Naive thymus-derived CD4-positive, alpha-beta T cell (primary cell): Measurements from ENCODE around the gene GATA2. TPM values are rescaled to one million over a fixed set of nuclear protein-coding genes. Genes with fewer than 3 reads are reported as not detected.

Source experiments
- ATAC-seq: fragments of 150-1000 bp; cut with Tn5 transposase; 2 replicates; pipeline ENCODE4 v1.10.0; 2021; ENCODE audit warnings: mild to moderate bottlenecking, moderate library complexity
- CTCF ChIA-PET: fragments of 350-600 bp; sonication (Branson Sonifier 250); formaldehyde crosslinking; loops from one replicate; lab custom pipeline; 2021; ENCODE audit warnings: antibody characterized with exemption; lab: Charles Lee
- POLR2A ChIA-PET: fragments of 350-600 bp; sonication (Branson Sonifier 250); formaldehyde crosslinking; loops from one replicate; lab custom pipeline; 2021; ENCODE audit warnings: antibody characterized with exemption, inconsistent platforms; lab: Charles Lee
- DNase-seq, 9 donors: peaks; one replicate each; pipeline versions ENCODE4 v3.0.0 to v3.0.0-alpha.2; 2020 to 2022; ENCODE audit warnings: mixed read lengths in 1 of 9
- H3K27ac ChIP-seq: one replicate; pipeline ENCODE4 v1.7.0; 2013; ENCODE audit warnings: mild to moderate bottlenecking, low read depth, low read length, moderate library complexity
- H3K27me3 ChIP-seq, 2 donors: one replicate each; pipeline ENCODE4 v1.7.0; 2013; ENCODE audit warnings: low read length in 2 of 2, mild to moderate bottlenecking in 2 of 2, moderate library complexity in 2 of 2; ENCODE audit not compliant: control insufficient read depth in 2 of 2, insufficient read depth in 2 of 2
- H3K36me3 ChIP-seq, 3 experiments: 1 replicate in 2 of 3; 2 replicates in 1 of 3; pipeline ENCODE4 v1.7.0; 2013; ENCODE audit warnings: low read length in 3 of 3, mild to moderate bottlenecking in 3 of 3, moderate library complexity in 1 of 3; ENCODE audit not compliant: insufficient read depth in 3 of 3, control insufficient read depth in 2 of 3
- H3K4me1 ChIP-seq, 2 donors: one replicate each; pipeline ENCODE4 v1.7.0; 2013; ENCODE audit warnings: low read length in 2 of 2, mild to moderate bottlenecking in 2 of 2, moderate library complexity in 1 of 2; ENCODE audit not compliant: control insufficient read depth in 2 of 2, insufficient read depth in 2 of 2
- H3K4me3 ChIP-seq: 2 replicates; pipeline ENCODE4 v1.7.0; 2013; ENCODE audit warnings: mild to moderate bottlenecking, low read length
- H3K9me3 ChIP-seq, 3 experiments: 1 replicate in 2 of 3; 2 replicates in 1 of 3; pipeline ENCODE4 v1.7.0; 2013; ENCODE audit warnings: low read length in 3 of 3; ENCODE audit not compliant: control insufficient read depth in 2 of 3
- H3K27ac Mint-ChIP-seq, 9 donors: one replicate each; pipeline ENCODE4 v1.8.0; 2020 to 2022; ENCODE audit warnings: mixed read lengths in 9 of 9, mild to moderate bottlenecking in 8 of 9, moderate library complexity in 5 of 9, inconsistent platforms in 2 of 9
- H3K27me3 Mint-ChIP-seq, 5 donors: one replicate each; pipeline ENCODE4 v1.8.0; 2021 to 2022; ENCODE audit warnings: mixed read lengths in 5 of 5, mild to moderate bottlenecking in 1 of 5
- H3K36me3 Mint-ChIP-seq, 5 donors: one replicate each; pipeline ENCODE4 v1.8.0; 2020 to 2022; ENCODE audit warnings: mixed read lengths in 5 of 5, mild to moderate bottlenecking in 3 of 5, inconsistent platforms in 1 of 5
- H3K4me1 Mint-ChIP-seq, 7 donors: one replicate each; pipeline ENCODE4 v1.8.0; 2020 to 2022; ENCODE audit warnings: mixed read lengths in 7 of 7, mild to moderate bottlenecking in 3 of 7, inconsistent platforms in 1 of 7
- H3K4me3 Mint-ChIP-seq, 10 donors: one replicate each; pipeline ENCODE4 v1.8.0; 2020 to 2022; ENCODE audit warnings: mild to moderate bottlenecking in 10 of 10, mixed read lengths in 10 of 10, moderate library complexity in 6 of 10, inconsistent platforms in 2 of 10
- H3K9me3 Mint-ChIP-seq, 11 donors: one replicate each; pipeline ENCODE4 v1.8.0; 2020 to 2022; ENCODE audit warnings: mixed read lengths in 11 of 11, mild to moderate bottlenecking in 4 of 11, inconsistent platforms in 1 of 11, moderate library complexity in 1 of 11
- intact Hi-C, 2 donors: fragments of 100-400 bp; cut with micrococcal nuclease; formaldehyde crosslinking; loops; one replicate each; pipeline ENCODE4 v1.15.1; 2023
- polyA plus RNA-seq, 2 donors: library from polyadenylated mRNA; unstranded; fragments of 300-500 nt; fragmentation: Illumina TruSeq; gene quantifications; one replicate each; pipeline ENCODE4 v1.2.3, GENCODE V29; 2021
- total RNA-seq, 6 experiments: library from RNA in 5 of 6; stranded (reverse) in 5 of 6; gene quantifications; 1 replicate in 5 of 6; 2 replicates in 1 of 6; pipeline ENCODE4 v1.2.3 and lab custom pipeline; 2021 to 2026

GATA2 gene
- total and polyA plus RNA-seq, 7 experiments from 2014 or later = 0.30 to 70.9 (median 14.0) TPM; not detected in 4

GRCh38 chr3:128503164-128503651 lies 10.2 kb upstream of the GATA2 start:
- CTCF ChIA-PET = interaction anchor here (0.7 kb wide), 1 partner anchor 170 kb away, joined by 4 read pairs; no protein-coding TSS in a partner anchor
- H3K4me1 Mint-ChIP-seq = peaks cover 0 to 4% (median 0%) of the 10 kb centered on the region in 7 donors
- POLR2A ChIA-PET = no interaction called here

GRCh38 chr3:128502712-128503111 lies 9.7 kb upstream of the GATA2 start:
- ChIA-PET POLR2A (no interaction called here), CTCF (no interaction called here)
- Mint-ChIP-seq H3K4me3 (no peak overlapping the region), H3K27ac (no peak overlapping the region), H3K36me3 (no peaks in the 10 kb centered on the region), H3K27me3 (peaks cover 25 to 54% (median 36%) of the 10 kb centered on the region in 5 donors), H3K4me1 (peaks cover 0 to 4% (median 0%) of the 10 kb centered on the region in 7 donors), H3K9me3 (peaks cover 0 to 3% (median 0%) of the 10 kb centered on the region in 11 donors)
- no peaks in the 10 kb centered on the region for H3K36me3 ChIP-seq
- DNase-seq = no peak
- no peak for ATAC-seq
- intact Hi-C loops = no loop called here
- H3K4me3 ChIP-seq = no peak overlapping the region
- H3K4me1 ChIP-seq = no peaks in the 10 kb centered on the region
- H3K9me3 ChIP-seq = no peaks in the 10 kb centered on the region
- H3K27ac ChIP-seq = no peak overlapping the region
- peaks cover 0 to 5% of the 10 kb centered on the region in 2 donors for H3K27me3 ChIP-seq

More at GRCh38 chr3:128503164-128503651, 10.2 kb upstream of the GATA2 start:
- Histone ChIP-seq H3K36me3 (no peaks in the 10 kb centered on the region), H3K27ac (no peak overlapping the region), H3K4me1 (no peaks in the 10 kb centered on the region), H3K27me3 (peaks cover 0 to 2% of the 10 kb centered on the region in 2 donors), H3K4me3 (no peak overlapping the region), H3K9me3 (no peaks in the 10 kb centered on the region)
- intact Hi-C loops = no loop called here
- ATAC-seq = no peak
- Mint-ChIP-seq H3K27ac (no peak overlapping the region), H3K9me3 (peaks cover 0 to 3% (median 0%) of the 10 kb centered on the region in 11 donors), H3K36me3 (no peaks in the 10 kb centered on the region), H3K27me3 (peaks cover 27 to 57% (median 36%) of the 10 kb centered on the region in 5 donors), H3K4me3 (no peak overlapping the region)
- no peak for DNase-seq

GRCh38 chr3:128501431-128501830 lies 8.4 kb upstream of the GATA2 start:
- ChIA-PET CTCF (no interaction called here), POLR2A (no interaction called here)
- DNase-seq (no peak), ATAC-seq (no peak)
- Histone ChIP-seq H3K36me3 (no peaks in the 10 kb centered on the region), H3K9me3 (no peaks in the 10 kb centered on the region), H3K27me3 (peaks cover 0 to 5% of the 10 kb centered on the region in 2 donors), H3K27ac (no peak overlapping the region), H3K4me1 (peaks cover 0 to 4% of the 10 kb centered on the region in 2 donors), H3K4me3 (no peak overlapping the region)
- Mint-ChIP-seq H3K27me3 (peaks cover 25 to 48% (median 40%) of the 10 kb centered on the region in 5 donors), H3K9me3 (peaks cover 0 to 5% (median 0%) of the 10 kb centered on the region in 11 donors), H3K4me3 (no peak overlapping the region), H3K27ac (no peak overlapping the region), H3K4me1 (peaks cover 0 to 6% (median 4%) of the 10 kb centered on the region in 7 donors), H3K36me3 (no peaks in the 10 kb centered on the region)
- intact Hi-C loops = no loop called here

- H3K9me3 ChIP-seq = no peaks in the 10 kb centered on the region
- Mint-ChIP-seq H3K4me1 (peaks cover 0 to 12% (median 9%) of the 10 kb centered on the region in 7 donors), H3K27ac (no peak overlapping the region), H3K36me3 (no peaks in the 10 kb centered on the region), H3K4me3 (no peak overlapping the region), H3K9me3 (peaks cover 0 to 5% (median 0%) of the 10 kb centered on the region in 11 donors), H3K27me3 (peaks cover 33 to 51% (median 46%) of the 10 kb centered on the region in 5 donors)
- ATAC-seq = no peak
- ChIA-PET CTCF (no interaction called here), POLR2A (no interaction called here)
- H3K36me3 ChIP-seq = no peaks in the 10 kb centered on the region
- H3K4me1 ChIP-seq = peaks cover 0 to 4% of the 10 kb centered on the region in 2 donors
- H3K4me3 ChIP-seq = no peak overlapping the region
- peaks cover 0 to 5% of the 10 kb centered on the region in 2 donors for H3K27me3 ChIP-seq
- intact Hi-C loops = no loop called here
- no peak overlapping the region for H3K27ac ChIP-seq
- DNase-seq = no peak
Observed at GRCh38 chr3:128500556-128500955, 7.6 kb upstream of the GATA2 start.

GRCh38 chr3:128499724-128500275 lies 6.8 kb upstream of the GATA2 start:
- no peak for ATAC-seq
- H3K27me3 Mint-ChIP-seq = peaks cover 39 to 57% (median 50%) of the 10 kb centered on the region in 5 donors
- CTCF ChIA-PET = interaction anchor here (1.0 to 3.3 kb wide), 2 partner anchors 73 to 178 kb away, joined by 3 to 21 read pairs; no protein-coding TSS in a partner anchor

GRCh38 chr3:128498901-128499530 lies 6.0 kb upstream of the GATA2 start:
- no peaks in the 10 kb centered on the region for H3K36me3 ChIP-seq
- no peak overlapping the region for H3K4me3 ChIP-seq
- no peak overlapping the region for H3K27ac Mint-ChIP-seq
- intact Hi-C loops = loop anchor here (5.0 to 10.0 kb wide), 4 partner anchors 108 to 487 kb away; no protein-coding TSS in a partner anchor
- DNase-seq = no peak
- no peak for ATAC-seq
- peak overlapping the region in 9 of 10 donors; percentile 17 to 77 (median 69) for H3K4me3 Mint-ChIP-seq
- peaks cover 0 to 4% of the 10 kb centered on the region in 2 donors for H3K4me1 ChIP-seq
- no peaks in the 10 kb centered on the region for H3K36me3 Mint-ChIP-seq
- peaks cover 0 to 5% of the 10 kb centered on the region in 2 donors for H3K27me3 ChIP-seq
- no peaks in the 10 kb centered on the region for H3K9me3 ChIP-seq
- ChIA-PET CTCF (interaction anchor here (1.0 to 3.3 kb wide), 2 partner anchors 73 to 177 kb away, joined by 3 to 21 read pairs; no protein-coding TSS in a partner anchor), POLR2A (no interaction called here)
- no peak overlapping the region for H3K27ac ChIP-seq
- H3K27me3 Mint-ChIP-seq = peaks cover 47 to 65% (median 58%) of the 10 kb centered on the region in 5 donors
- H3K9me3 Mint-ChIP-seq = peaks cover 0 to 6% (median 0%) of the 10 kb centered on the region in 11 donors
- H3K4me1 Mint-ChIP-seq = peaks cover 0 to 14% (median 9%) of the 10 kb centered on the region in 7 donors

More at GRCh38 chr3:128499724-128500275, 6.8 kb upstream of the GATA2 start:
- Histone ChIP-seq H3K4me3 (no peak overlapping the region), H3K27ac (no peak overlapping the region), H3K36me3 (no peaks in the 10 kb centered on the region), H3K27me3 (peaks cover 0 to 5% of the 10 kb centered on the region in 2 donors), H3K9me3 (no peaks in the 10 kb centered on the region), H3K4me1 (peaks cover 0 to 4% of the 10 kb centered on the region in 2 donors)
- POLR2A ChIA-PET = no interaction called here
- Mint-ChIP-seq H3K36me3 (no peaks in the 10 kb centered on the region), H3K4me3 (no peak overlapping the region), H3K4me1 (peaks cover 0 to 12% (median 9%) of the 10 kb centered on the region in 7 donors), H3K9me3 (peaks cover 0 to 6% (median 0%) of the 10 kb centered on the region in 11 donors), H3K27ac (no peak overlapping the region)
- no peak for DNase-seq
- intact Hi-C loops = loop anchor here (5.0 to 10.0 kb wide), 4 partner anchors 108 to 487 kb away; no protein-coding TSS in a partner anchor
